Upper lobe of left lung (tissue), 4 donors: Measurements from ENCODE around the gene PDE4B.

Experiments
- CTCF ChIP-seq, 6 experiments: fragments of 450-650 bp in 4 of 6; fragments of 200-600 bp in 2 of 6; sonication (generic) in 2 of 6; IDR thresholded peaks; one replicate each; pipeline ENCODE4 v1.5.1; 2016 to 2019; ENCODE audit warnings: antibody characterized with exemption in 6 of 6
- POLR2A ChIP-seq, 4 donors: fragments of 450-650 bp; IDR thresholded peaks; one replicate each; pipeline ENCODE4 v1.5.1; 2016 to 2017; ENCODE audit warnings: antibody characterized with exemption in 4 of 4, mild to moderate bottlenecking in 2 of 4

GRCh38 chr1:65904681-65905083 is 112.0 kb downstream of the PDE4B start:
- no peak for TF ChIP-seq POLR2A (IDR thresholded peaks at IDR 0.05)
- TF ChIP-seq CTCF (IDR thresholded peaks at IDR 0.05) = no peak
